ENCODE results near the gene GRIP2. TPM values are rescaled to one million over a fixed set of nuclear protein-coding genes. Genes with fewer than 3 reads are reported as not detected.

Gene GRIP2
- total RNA-seq, 1 donor from 2014 or later = 39.3 TPM

GRCh38 chr3:14563946-14564539 is 23.9 kb upstream of the GRIP2 start:
- DNase-seq (ENCODE audit: missing footprints) = peak; percentile 51
- no peak for ATAC-seq
- intact Hi-C loops (cut with DNase I) = no loop called here

- intact Hi-C loops (cut with DNase I) = no loop called here
- DNase-seq (ENCODE audit: missing footprints) (peak; percentile 35), ATAC-seq (no peak)
Observed at GRCh38 chr3:14562121-14562890, 22.2 kb upstream of the GRIP2 start.

- ATAC-seq = no peak
- intact Hi-C loops (cut with DNase I) = no loop called here
- DNase-seq (ENCODE audit: missing footprints) = peak; percentile 50
Observed at GRCh38 chr3:14561051-14561960, 21.2 kb upstream of the GRIP2 start.

- no peak for DNase-seq (ENCODE audit: missing footprints)
- ATAC-seq = no peak
- intact Hi-C loops (cut with DNase I) = no loop called here
Observed at GRCh38 chr3:14560110-14560509, 20.0 kb upstream of the GRIP2 start.

- DNase-seq (ENCODE audit: missing footprints) = no peak
- intact Hi-C loops (cut with DNase I) = no loop called here
- no peak for ATAC-seq
Observed at GRCh38 chr3:14558029-14558428, 17.9 kb upstream of the GRIP2 start.

- ATAC-seq (peak; percentile 79), DNase-seq (ENCODE audit: missing footprints) (no peak)
- intact Hi-C loops (cut with DNase I) = no loop called here
Observed at GRCh38 chr3:14555835-14556234, 15.7 kb upstream of the GRIP2 start.

GRCh38 chr3:14554715-14555114 is 14.6 kb upstream of the GRIP2 start:
- intact Hi-C loops (cut with DNase I) = no loop called here
- no peak for ATAC-seq
- DNase-seq (ENCODE audit: missing footprints) = no peak

- DNase-seq (ENCODE audit: missing footprints) (no peak), ATAC-seq (no peak)
- intact Hi-C loops (cut with DNase I) = no loop called here
Observed at GRCh38 chr3:14553871-14554270, 13.7 kb upstream of the GRIP2 start.

- intact Hi-C loops (cut with DNase I) = no loop called here
- ATAC-seq (no peak), DNase-seq (ENCODE audit: missing footprints) (no peak)
Observed at GRCh38 chr3:14552717-14553116, 12.6 kb upstream of the GRIP2 start.

GRCh38 chr3:14552041-14552648 is 12.0 kb upstream of the GRIP2 start:
- ATAC-seq (no peak), DNase-seq (ENCODE audit: missing footprints) (no peak)
- intact Hi-C loops (cut with DNase I) = no loop called here

- intact Hi-C loops (cut with DNase I) = no loop called here
- DNase-seq (ENCODE audit: missing footprints) (no peak), ATAC-seq (no peak)
Observed at GRCh38 chr3:14550651-14551611, 10.8 kb upstream of the GRIP2 start.

GRCh38 chr3:14550181-14550580 is 10.0 kb upstream of the GRIP2 start:
- intact Hi-C loops (cut with DNase I) = no loop called here
- DNase-seq (ENCODE audit: missing footprints) (no peak), ATAC-seq (no peak)

- intact Hi-C loops (cut with DNase I) = loop anchor here (5.0 to 10.0 kb wide), 2 partner anchors 347 to 655 kb away; no protein-coding TSS in a partner anchor
- DNase-seq (ENCODE audit: missing footprints) = no peak
Observed at GRCh38 chr3:14549256-14549919, 9.2 kb upstream of the GRIP2 start.

GRCh38 chr3:14548321-14548729 is 8.2 kb upstream of the GRIP2 start:
- intact Hi-C loops (cut with DNase I) = loop anchor here (1.0 to 10.0 kb wide), 4 partner anchors 39 to 654 kb away; no protein-coding TSS in a partner anchor
- DNase-seq (ENCODE audit: missing footprints) = no peak
- peak; percentile 86 for ATAC-seq

More at GRCh38 chr3:14549256-14549919, 9.2 kb upstream of the GRIP2 start:
- ATAC-seq = no peak

- no peak for ATAC-seq
- intact Hi-C loops (cut with DNase I) = loop anchor here (1.0 to 10.0 kb wide), 4 partner anchors 38 to 653 kb away; no protein-coding TSS in a partner anchor
- DNase-seq (ENCODE audit: missing footprints) = no peak
Observed at GRCh38 chr3:14547693-14548092, 7.6 kb upstream of the GRIP2 start.

- intact Hi-C loops (cut with DNase I) = loop anchor here (5.0 to 10.0 kb wide), 2 partner anchors 344 to 651 kb away; no protein-coding TSS in a partner anchor
- ATAC-seq = no peak
- DNase-seq (ENCODE audit: missing footprints) = no peak
Observed at GRCh38 chr3:14546041-14546440, 5.9 kb upstream of the GRIP2 start.

GRCh38 chr3:14545251-14545635 is 5.1 kb upstream of the GRIP2 start:
- ATAC-seq (no peak), DNase-seq (ENCODE audit: missing footprints) (no peak)
- intact Hi-C loops (cut with DNase I) = loop anchor here (5.0 to 10.0 kb wide), 2 partner anchors 343 to 650 kb away; no protein-coding TSS in a partner anchor
